Prostate gland (tissue), 2 donors: ENCODE results near the gene ORC4. TPM values are rescaled to one million over a fixed set of nuclear protein-coding genes. Genes with fewer than 3 reads are reported as not detected.

ENCODE experiments used
- DNase-seq: peaks from one replicate; pipeline ENCODE4 v3.0.0-alpha.2; 2019; ENCODE audit warnings: low spot score
- H3K27ac ChIP-seq, 2 donors: fragments of 200-600 bp; sonication (generic); 2 replicates each; pipeline ENCODE4 v1.5.1; 2017 to 2019
- H3K27me3 ChIP-seq: fragments of 200-600 bp; sonication (generic); replicated peaks from 2 replicates; pipeline ENCODE4 v1.5.1; 2019; ENCODE audit not compliant: insufficient read depth
- H3K36me3 ChIP-seq, 2 donors: fragments of 200-600 bp; sonication (generic); 1 replicate in 1 of 2; 2 replicates in 1 of 2; pipeline versions ENCODE4 v1.5.1 to v1.8.1; 2017 to 2019
- H3K4me1 ChIP-seq: fragments of 200-600 bp; sonication (generic); replicated peaks from 2 replicates; pipeline ENCODE4 v1.5.1; 2019
- H3K4me3 ChIP-seq, 2 donors: fragments of 200-600 bp; sonication (generic); 2 replicates each; pipeline ENCODE4 v1.5.1; 2017 to 2019
- H3K9me3 ChIP-seq: fragments of 200-600 bp; sonication (generic); 2 replicates; pipeline ENCODE4 v1.5.1; 2017
- POLR2A ChIP-seq: fragments of 450-650 bp; IDR thresholded peaks from one replicate; pipeline ENCODE4 v1.6.1; 2016; ENCODE audit warnings: antibody characterized with exemption, mild to moderate bottlenecking
- POLR2AphosphoS5 ChIP-seq: sonication (generic); formaldehyde crosslinking; IDR thresholded peaks from one replicate; pipeline ENCODE4 v1.6.1; 2017; ENCODE audit warnings: antibody characterized with exemption
- WGBS: methylation state at CpG from one replicate; pipeline ENCODE4 v1.1.5; 2018; 5-methylcytosine and 5-hydroxymethylcytosine counted together
- intact Hi-C: fragments of 100-400 bp; cut with DNase I; formaldehyde crosslinking; loops from one replicate; pipeline ENCODE4 v1.14.2; 2022
- total RNA-seq, 2 donors: library from RNA; depleted of rRNA; stranded (reverse); fragments of >200 nt; gene quantifications; one replicate each; pipeline ENCODE4 v1.1.0, GENCODE V29; 2016
- TF ChIP-seq, protein P1 (sequence below), 4 experiments: fragments of 200-600 bp in 2 of 4; fragments of 450-650 bp in 2 of 4; sonication (generic) in 2 of 4; IDR thresholded peaks; 1 replicate in 3 of 4; 2 replicates in 1 of 4; pipeline ENCODE4 v1.5.1; 2016 to 2019; ENCODE audit warnings: antibody characterized with exemption in 4 of 4, mild to moderate bottlenecking in 2 of 4, moderate library complexity in 2 of 4

The ORC4 gene
- total RNA-seq, 2 donors from 2014 or later: 62.0 to 88.3 TPM

GRCh38 chr2:148058641-148059040 is 38.1 kb upstream of the ORC4 start:
- H3K27me3 ChIP-seq: no peaks in the 10 kb centered on the region
- 56% methylated on average over 1 of the region's 1 CpG for WGBS
- intact Hi-C loops: no loop called here

GRCh38 chr2:148052687-148053086 is 32.1 kb upstream of the ORC4 start:
- H3K27ac ChIP-seq: no peak overlapping the region
- H3K27me3 ChIP-seq: no peaks in the 10 kb centered on the region
- no peak overlapping the region for H3K4me3 ChIP-seq
- TF ChIP-seq POLR2AphosphoS5 (no peak), POLR2A (no peak)
- TF ChIP-seq, protein P1, sequence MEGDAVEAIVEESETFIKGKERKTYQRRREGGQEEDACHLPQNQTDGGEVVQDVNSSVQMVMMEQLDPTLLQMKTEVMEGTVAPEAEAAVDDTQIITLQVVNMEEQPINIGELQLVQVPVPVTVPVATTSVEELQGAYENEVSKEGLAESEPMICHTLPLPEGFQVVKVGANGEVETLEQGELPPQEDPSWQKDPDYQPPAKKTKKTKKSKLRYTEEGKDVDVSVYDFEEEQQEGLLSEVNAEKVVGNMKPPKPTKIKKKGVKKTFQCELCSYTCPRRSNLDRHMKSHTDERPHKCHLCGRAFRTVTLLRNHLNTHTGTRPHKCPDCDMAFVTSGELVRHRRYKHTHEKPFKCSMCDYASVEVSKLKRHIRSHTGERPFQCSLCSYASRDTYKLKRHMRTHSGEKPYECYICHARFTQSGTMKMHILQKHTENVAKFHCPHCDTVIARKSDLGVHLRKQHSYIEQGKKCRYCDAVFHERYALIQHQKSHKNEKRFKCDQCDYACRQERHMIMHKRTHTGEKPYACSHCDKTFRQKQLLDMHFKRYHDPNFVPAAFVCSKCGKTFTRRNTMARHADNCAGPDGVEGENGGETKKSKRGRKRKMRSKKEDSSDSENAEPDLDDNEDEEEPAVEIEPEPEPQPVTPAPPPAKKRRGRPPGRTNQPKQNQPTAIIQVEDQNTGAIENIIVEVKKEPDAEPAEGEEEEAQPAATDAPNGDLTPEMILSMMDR (IDR thresholded peaks at IDR 0.05): no peak
- no peaks in the 10 kb centered on the region for H3K4me1 ChIP-seq
- intact Hi-C loops: no loop called here
- H3K9me3 ChIP-seq: no peaks in the 10 kb centered on the region
- 94% methylated on average over 3 of the region's 3 CpGs for WGBS
- no peaks in the 10 kb centered on the region for H3K36me3 ChIP-seq
- DNase-seq: no peak

More at GRCh38 chr2:148058641-148059040, 38.1 kb upstream of the ORC4 start:
- Histone ChIP-seq H3K36me3 (no peaks in the 10 kb centered on the region), H3K9me3 (no peaks in the 10 kb centered on the region), H3K4me1 (no peaks in the 10 kb centered on the region), H3K27ac (no peak overlapping the region), H3K4me3 (no peak overlapping the region)
- TF ChIP-seq POLR2A: no peak
- TF ChIP-seq, protein P1 (IDR thresholded peaks at IDR 0.05): no peak
- no peak for TF ChIP-seq POLR2AphosphoS5
- DNase-seq: no peak

GRCh38 chr2:148049284-148049683 is 28.7 kb upstream of the ORC4 start:
- Histone ChIP-seq H3K9me3 (no peaks in the 10 kb centered on the region), H3K4me1 (no peaks in the 10 kb centered on the region), H3K27me3 (no peaks in the 10 kb centered on the region), H3K36me3 (no peaks in the 10 kb centered on the region), H3K4me3 (no peak overlapping the region), H3K27ac (no peak overlapping the region)
- DNase-seq: no peak
- TF ChIP-seq POLR2A (no peak), POLR2AphosphoS5 (no peak)
- TF ChIP-seq, protein P1 (IDR thresholded peaks at IDR 0.05): no peak
- intact Hi-C loops: no loop called here

GRCh38 chr2:148048475-148049221 is 28.1 kb upstream of the ORC4 start:
- intact Hi-C loops: no loop called here
- H3K36me3 ChIP-seq: no peaks in the 10 kb centered on the region
- no peak for DNase-seq
- H3K4me1 ChIP-seq: no peaks in the 10 kb centered on the region
- H3K27me3 ChIP-seq: no peaks in the 10 kb centered on the region
- TF ChIP-seq, protein P1 (IDR thresholded peaks at IDR 0.05): no peak
- TF ChIP-seq POLR2A (no peak), POLR2AphosphoS5 (no peak)
- 94% methylated on average over 1 of the region's 1 CpG for WGBS
- H3K9me3 ChIP-seq: no peaks in the 10 kb centered on the region
- no peak overlapping the region for H3K27ac ChIP-seq
- H3K4me3 ChIP-seq: no peak overlapping the region

DNA sequence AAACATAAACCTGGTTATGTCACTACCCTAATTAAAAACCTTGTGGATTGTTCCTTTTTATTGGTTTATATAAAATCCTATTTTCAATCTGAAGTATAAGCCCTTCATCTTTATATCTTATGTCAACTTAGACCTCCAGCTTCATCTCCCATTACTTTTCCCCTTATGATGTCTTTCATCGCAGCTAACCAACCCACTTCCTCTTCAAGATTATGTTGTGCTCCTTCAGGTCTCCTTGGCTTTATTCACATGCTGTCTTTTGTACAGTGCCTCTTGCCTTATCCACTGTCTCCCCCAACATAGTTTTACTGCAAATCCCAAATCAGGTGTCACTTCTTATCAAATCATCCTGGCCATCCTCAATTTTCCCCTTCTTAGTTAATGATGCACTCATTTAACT is 26.3 kb upstream of the ORC4 start:
- intact Hi-C loops: no loop called here
- Histone ChIP-seq H3K9me3 (no peaks in the 10 kb centered on the region), H3K27me3 (no peaks in the 10 kb centered on the region), H3K27ac (no peak overlapping the region), H3K4me1 (no peaks in the 10 kb centered on the region), H3K4me3 (no peak overlapping the region), H3K36me3 (no peaks in the 10 kb centered on the region)
- TF ChIP-seq, protein P1 (IDR thresholded peaks at IDR 0.05): no peak
- TF ChIP-seq POLR2A: no peak
- no peak for TF ChIP-seq POLR2AphosphoS5
- no peak for DNase-seq
- 85% methylated on average over 1 of the region's 1 CpG for WGBS
